ENCODE results near the gene SULT6B1. TPM values are rescaled to one million over a fixed set of nuclear protein-coding genes. Genes with fewer than 3 reads are reported as not detected.

SULT6B1 gene
- polyA plus RNA-seq, 3 donors: not detected

GRCh38 chr2:37148325-37148724 lies 40.1 kb downstream of the SULT6B1 start:
- no peak overlapping the region for H3K9ac ChIP-seq (ENCODE audit: insufficient read depth, low read length, poor library complexity, severe bottlenecking)
- TF ChIP-seq CTCF (IDR thresholded peaks at IDR 0.05): no peak
- Mint-ChIP-seq H3K27ac (peak overlapping the region in 1 of 7 donors; percentile 21), H3K36me3 (peaks cover 50 to 72% of the 10 kb centered on the region in 2 donors), H3K9me3 (peaks cover 0 to 3% (median 0%) of the 10 kb centered on the region in 7 donors), H3K27me3 (ENCODE audit: low read depth in 3 of 3) (no peaks in the 10 kb centered on the region), H3K4me1 (peaks cover 8% of the 10 kb centered on the region), H3K4me3 (no peak overlapping the region)
- 98% methylated on average over 5 of the region's 7 CpGs for WGBS (ENCODE audit: insufficient coverage)
- no peak overlapping the region for H3K27ac ChIP-seq (ENCODE audit: low read depth in 1 of 2, low read length in 2 of 2)
- H4K20me1 ChIP-seq (ENCODE audit: insufficient read depth, low read length): peaks cover 52% of the 10 kb centered on the region
- DNase-seq: no peak
- no peaks in the 10 kb centered on the region for H3K9me3 ChIP-seq (replicated peaks in 1 of 2; ENCODE audit: control insufficient read depth in 1 of 2, insufficient read depth in 1 of 2, low read length in 2 of 2)
- peaks cover 0 to 5% of the 10 kb centered on the region in 2 donors for H3K4me1 ChIP-seq (ENCODE audit: control insufficient read depth in 1 of 2, insufficient read depth in 2 of 2, low read length in 2 of 2)
- no peak overlapping the region for H2AFZ ChIP-seq (ENCODE audit: insufficient read depth, low read depth, low read length, poor library complexity, severe bottlenecking)
- peaks cover 50 to 76% of the 10 kb centered on the region in 2 donors for H3K36me3 ChIP-seq (replicated peaks in 1 of 2; ENCODE audit: control insufficient read depth in 1 of 2, insufficient read depth in 2 of 2, low read length in 2 of 2)
- peaks cover 43% of the 10 kb centered on the region for H3K79me2 ChIP-seq (ENCODE audit: insufficient read depth, low read length)
- H3K27me3 ChIP-seq (ENCODE audit: control insufficient read depth in 2 of 2, insufficient read depth in 2 of 2, low read length in 2 of 2): no peaks in the 10 kb centered on the region
- no peak overlapping the region for H3K4me2 ChIP-seq (replicated peaks; ENCODE audit: extremely low read depth, low read length, poor library complexity, severe bottlenecking)
- H3K4me3 ChIP-seq (replicated peaks in 1 of 3; ENCODE audit: low read depth in 2 of 3, low read length in 3 of 3): no peak overlapping the region
- intact Hi-C loops (cut with micrococcal nuclease): no loop called here

- Histone ChIP-seq H2AFZ (ENCODE audit: insufficient read depth, low read depth, low read length, poor library complexity, severe bottlenecking) (no peak overlapping the region), H3K36me3 (replicated peaks in 1 of 2; ENCODE audit: control insufficient read depth in 1 of 2, insufficient read depth in 2 of 2, low read length in 2 of 2) (peaks cover 69 to 87% of the 10 kb centered on the region in 2 donors), H3K27me3 (ENCODE audit: control insufficient read depth in 2 of 2, insufficient read depth in 2 of 2, low read length in 2 of 2) (no peaks in the 10 kb centered on the region), H3K27ac (ENCODE audit: low read depth in 1 of 2, low read length in 2 of 2) (no peak overlapping the region), H3K79me2 (ENCODE audit: insufficient read depth, low read length) (peaks cover 22% of the 10 kb centered on the region), H3K4me1 (ENCODE audit: control insufficient read depth in 1 of 2, insufficient read depth in 2 of 2, low read length in 2 of 2) (peaks cover 0 to 5% of the 10 kb centered on the region in 2 donors), H3K9ac (ENCODE audit: insufficient read depth, low read length, poor library complexity, severe bottlenecking) (no peak overlapping the region), H3K4me3 (replicated peaks in 1 of 3; ENCODE audit: low read depth in 2 of 3, low read length in 3 of 3) (no peak overlapping the region), H3K9me3 (replicated peaks in 1 of 2; ENCODE audit: control insufficient read depth in 1 of 2, insufficient read depth in 1 of 2, low read length in 2 of 2) (no peaks in the 10 kb centered on the region), H4K20me1 (ENCODE audit: insufficient read depth, low read length) (peaks cover 30% of the 10 kb centered on the region), H3K4me2 (replicated peaks; ENCODE audit: extremely low read depth, low read length, poor library complexity, severe bottlenecking) (no peak overlapping the region)
- peaks cover 54 to 75% of the 10 kb centered on the region in 2 donors for H3K36me3 Mint-ChIP-seq
- intact Hi-C loops (cut with micrococcal nuclease): no loop called here
- no peak for TF ChIP-seq CTCF (IDR thresholded peaks at IDR 0.05)
- DNase-seq: no peak
- no peak overlapping the region for H3K4me3 Mint-ChIP-seq
- no CpG with 5 or more reads among the region's 2 CpGs for WGBS (ENCODE audit: insufficient coverage)
- H3K27me3 Mint-ChIP-seq (ENCODE audit: low read depth in 3 of 3): no peaks in the 10 kb centered on the region
- no peaks in the 10 kb centered on the region for H3K9me3 Mint-ChIP-seq
- no peak overlapping the region for H3K27ac Mint-ChIP-seq
- peaks cover 7% of the 10 kb centered on the region for H3K4me1 Mint-ChIP-seq
These were observed 42.4 kb downstream of the SULT6B1 start for GRCh38 chr2:37146062-37146461.

All from CD14-positive monocyte (primary cell).